ENCODE measurements around the gene MRPS30. TPM values are rescaled to one million over a fixed set of nuclear protein-coding genes. Genes with fewer than 3 reads are reported as not detected.

The MRPS30 gene
- total RNA-seq, 6 donors from 2014 or later: 37.3 to 54.9 (median 43.4) TPM

DNA sequence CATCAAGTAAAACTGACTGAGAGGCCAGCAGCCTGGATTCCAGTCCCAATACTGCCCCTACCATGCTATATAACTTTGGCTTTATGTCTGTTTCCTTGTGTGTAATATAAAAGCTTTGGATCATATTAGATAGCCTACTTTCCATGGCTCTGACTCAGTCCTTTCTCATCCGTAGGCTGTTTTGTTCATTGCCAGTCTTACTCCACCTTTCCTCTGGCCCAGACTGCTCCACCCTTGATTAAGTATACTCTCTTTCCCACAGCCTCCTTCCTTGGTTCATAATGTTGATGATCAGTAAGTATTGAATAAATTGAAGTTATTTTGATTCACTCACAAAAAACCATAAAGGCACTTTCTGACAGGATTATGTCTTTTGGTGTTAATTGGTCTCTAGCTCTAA lies 1.5 kb upstream of the MRPS30 start:
- ATAC-seq (ENCODE audit: low FRiP score in 2 of 2): no peak
- Histone ChIP-seq H3K27me3 (no peaks in the 10 kb centered on the region), H3K27ac (no peak overlapping the region), H3K36me3 (peaks cover 0 to 12% (median 3%) of the 10 kb centered on the region in 4 donors), H3K9me3 (no peaks in the 10 kb centered on the region), H3K4me3 (no peak overlapping the region), H3K4me1 (peaks cover 12 to 31% (median 18%) of the 10 kb centered on the region in 4 donors)
- WGBS, 2 donors: 68 to 74% methylated on average over 1 of the region's 1 CpG
- TF ChIP-seq POLR2AphosphoS5 (IDR thresholded peaks at IDR 0.05) (no peak), POLR2A (IDR thresholded peaks at IDR 0.05) (no peak), EP300 (IDR thresholded peaks at IDR 0.05) (no peak)
- TF ChIP-seq, protein P1, sequence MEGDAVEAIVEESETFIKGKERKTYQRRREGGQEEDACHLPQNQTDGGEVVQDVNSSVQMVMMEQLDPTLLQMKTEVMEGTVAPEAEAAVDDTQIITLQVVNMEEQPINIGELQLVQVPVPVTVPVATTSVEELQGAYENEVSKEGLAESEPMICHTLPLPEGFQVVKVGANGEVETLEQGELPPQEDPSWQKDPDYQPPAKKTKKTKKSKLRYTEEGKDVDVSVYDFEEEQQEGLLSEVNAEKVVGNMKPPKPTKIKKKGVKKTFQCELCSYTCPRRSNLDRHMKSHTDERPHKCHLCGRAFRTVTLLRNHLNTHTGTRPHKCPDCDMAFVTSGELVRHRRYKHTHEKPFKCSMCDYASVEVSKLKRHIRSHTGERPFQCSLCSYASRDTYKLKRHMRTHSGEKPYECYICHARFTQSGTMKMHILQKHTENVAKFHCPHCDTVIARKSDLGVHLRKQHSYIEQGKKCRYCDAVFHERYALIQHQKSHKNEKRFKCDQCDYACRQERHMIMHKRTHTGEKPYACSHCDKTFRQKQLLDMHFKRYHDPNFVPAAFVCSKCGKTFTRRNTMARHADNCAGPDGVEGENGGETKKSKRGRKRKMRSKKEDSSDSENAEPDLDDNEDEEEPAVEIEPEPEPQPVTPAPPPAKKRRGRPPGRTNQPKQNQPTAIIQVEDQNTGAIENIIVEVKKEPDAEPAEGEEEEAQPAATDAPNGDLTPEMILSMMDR (IDR thresholded peaks at IDR 0.05): no peak
- DNase-seq: no peak

DNA sequence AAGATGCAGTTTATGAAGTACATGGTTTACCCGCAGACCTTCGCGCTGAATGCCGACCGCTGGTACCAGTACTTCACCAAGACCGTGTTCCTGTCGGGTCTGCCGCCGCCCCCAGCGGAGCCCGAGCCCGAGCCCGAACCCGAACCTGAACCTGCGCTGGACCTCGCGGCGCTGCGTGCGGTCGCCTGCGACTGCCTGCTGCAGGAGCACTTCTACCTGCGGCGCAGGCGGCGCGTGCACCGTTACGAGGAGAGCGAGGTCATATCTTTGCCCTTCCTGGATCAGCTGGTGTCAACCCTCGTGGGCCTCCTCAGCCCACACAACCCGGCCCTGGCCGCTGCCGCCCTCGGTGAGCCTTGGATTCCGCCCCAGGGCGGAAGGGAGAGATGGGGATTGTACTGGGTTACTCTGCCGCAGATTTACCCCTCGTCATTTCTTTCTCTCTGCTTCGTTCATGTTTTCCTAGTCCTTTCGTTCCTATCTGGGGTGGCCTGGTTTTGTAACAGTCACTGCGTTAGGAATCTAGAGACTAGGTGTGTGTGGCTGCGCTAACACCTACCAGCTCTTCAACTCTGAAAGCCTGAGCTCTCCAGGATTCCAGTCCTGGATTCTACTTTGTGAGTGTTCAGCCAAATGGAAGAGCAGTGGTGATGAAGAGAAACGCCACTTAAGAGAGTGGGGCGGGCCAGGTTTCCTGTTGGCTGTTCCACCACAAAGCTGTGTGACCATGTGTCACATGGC lies 638 bp downstream of the MRPS30 start:
- peaks cover 12 to 31% (median 18%) of the 10 kb centered on the region in 4 donors for H3K4me1 ChIP-seq
- TF ChIP-seq POLR2A (IDR thresholded peaks at IDR 0.05): no peak
- TF ChIP-seq POLR2AphosphoS5 (IDR thresholded peaks at IDR 0.05): no peak
- TF ChIP-seq, protein P1 (IDR thresholded peaks at IDR 0.05): peak in 1 of 6 experiments; percentile 23

DNA sequence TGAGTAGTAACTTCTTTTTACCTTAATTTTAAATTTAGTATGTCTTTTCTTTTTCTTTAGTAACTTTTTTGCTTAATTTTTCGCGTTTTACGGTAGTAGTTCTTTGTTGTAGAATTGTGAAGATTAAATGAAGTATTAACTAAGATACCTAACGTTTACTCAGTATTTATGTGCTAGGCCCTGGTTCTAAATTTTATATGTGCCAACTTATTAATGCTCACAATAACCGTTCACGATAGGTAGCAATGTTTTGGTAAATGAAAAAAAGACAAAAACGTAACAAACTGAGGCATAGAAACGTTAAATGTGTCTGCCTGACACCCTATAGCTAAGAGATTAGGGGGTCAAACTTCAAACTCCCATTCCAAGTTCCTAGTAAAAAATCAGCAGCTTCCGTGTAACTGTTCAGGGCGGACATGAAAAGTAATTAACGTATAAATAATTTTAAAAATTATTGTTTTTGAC lies 1.2 kb downstream of the MRPS30 start:
- 25 to 26% methylated on average over 11 of the region's 11 CpGs for WGBS, 2 donors
- DNase-seq (no peak), ATAC-seq (ENCODE audit: low FRiP score in 2 of 2) (no peak)
- TF ChIP-seq POLR2AphosphoS5 (IDR thresholded peaks at IDR 0.05) (no peak), POLR2A (IDR thresholded peaks at IDR 0.05) (no peak), EP300 (IDR thresholded peaks at IDR 0.05) (no peak)
- TF ChIP-seq, protein P1 (IDR thresholded peaks at IDR 0.05): no peak
- peak overlapping the region; percentile 84 to 99 (median 92) for H3K4me3 ChIP-seq
- H3K27ac ChIP-seq: peak overlapping the region in 3 of 4 donors; percentile 83 to 92 (median 84)
- peaks cover 6 to 38% (median 17%) of the 10 kb centered on the region in 4 donors for H3K36me3 ChIP-seq
- H3K9me3 ChIP-seq: no peaks in the 10 kb centered on the region
- peaks cover 12 to 31% (median 18%) of the 10 kb centered on the region in 4 donors for H3K4me1 ChIP-seq
- H3K27me3 ChIP-seq: no peaks in the 10 kb centered on the region

More for the DNA sequence above, 638 bp downstream of the MRPS30 start:
- 0 to 1% methylated on average over 13 to 36 of the region's 45 CpGs for WGBS, 2 donors
- H3K4me3 ChIP-seq: peak overlapping the region; percentile 84 to 99 (median 92)
- H3K27me3 ChIP-seq: no peaks in the 10 kb centered on the region
- ATAC-seq (ENCODE audit: low FRiP score in 2 of 2) (peak; percentile 61 to 78), DNase-seq (peak; percentile 61 to 91)
- peaks cover 5 to 32% (median 14%) of the 10 kb centered on the region in 4 donors for H3K36me3 ChIP-seq
- H3K27ac ChIP-seq: peak overlapping the region; percentile 83 to 92 (median 87)
- H3K9me3 ChIP-seq: no peaks in the 10 kb centered on the region

DNA sequence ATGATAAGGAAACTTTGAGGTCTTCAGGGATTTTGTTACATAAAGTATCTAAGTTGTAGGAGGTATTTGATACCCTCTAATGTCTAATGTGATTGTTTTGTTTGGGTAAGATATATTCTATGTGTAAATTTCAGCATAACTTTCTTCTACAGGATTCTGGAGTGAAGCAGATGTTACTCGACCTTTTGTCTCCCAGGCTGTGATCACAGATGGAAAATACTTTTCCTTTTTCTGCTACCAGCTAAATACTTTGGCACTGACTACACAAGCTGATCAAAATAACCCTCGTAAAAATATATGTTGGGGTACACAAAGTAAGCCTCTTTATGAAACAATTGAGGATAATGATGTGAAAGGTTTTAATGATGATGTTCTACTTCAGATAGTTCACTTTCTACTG lies 6.0 kb downstream of the MRPS30 start:
- DNase-seq (no peak), ATAC-seq (ENCODE audit: low FRiP score in 2 of 2) (no peak)
- Histone ChIP-seq H3K36me3 (peaks cover 14 to 85% (median 36%) of the 10 kb centered on the region in 4 donors), H3K9me3 (no peaks in the 10 kb centered on the region), H3K27ac (no peak overlapping the region), H3K4me3 (no peak overlapping the region), H3K27me3 (no peaks in the 10 kb centered on the region), H3K4me1 (peaks cover 8 to 18% (median 13%) of the 10 kb centered on the region in 4 donors)
- WGBS, 2 donors: 67 to 77% methylated on average over 2 of the region's 2 CpGs
- no peak for TF ChIP-seq POLR2AphosphoS5 (IDR thresholded peaks at IDR 0.05)
- TF ChIP-seq EP300 (IDR thresholded peaks at IDR 0.05): no peak
- TF ChIP-seq, protein P1 (IDR thresholded peaks at IDR 0.05): no peak
- no peak for TF ChIP-seq POLR2A (IDR thresholded peaks at IDR 0.05)

Data from upper lobe of left lung (tissue), 6 donors.